H1 (cell line): Measurements from ENCODE around the gene SCD. TPM values are rescaled to one million over a fixed set of nuclear protein-coding genes. Genes with fewer than 3 reads are reported as not detected.
A peak's percentile ranks its signal among the peaks of the same experiment; 100 is the strongest.

Source experiments
- BCL11A ChIP-seq, 2 experiments: IDR thresholded peaks; one replicate each; pipeline ENCODE4 v1.6.1; 2011; ENCODE audit warnings: low read depth in 2 of 2, low read length in 2 of 2, mild to moderate bottlenecking in 2 of 2
- CREB1 ChIP-seq: IDR thresholded peaks from 2 replicates; pipeline ENCODE4 v1.6.1; 2012; ENCODE audit warnings: inconsistent platforms
- CTBP2 ChIP-seq: IDR thresholded peaks from 2 replicates; pipeline ENCODE4 v1.7.0; 2011; ENCODE audit warnings: borderline replicate concordance, mild to moderate bottlenecking, moderate library complexity, mixed read lengths, low read length; ENCODE audit not compliant: insufficient read depth, insufficient read length
- GTF2F1 ChIP-seq: IDR thresholded peaks from 2 replicates; pipeline ENCODE4 v1.6.1; 2012; ENCODE audit warnings: low read depth, low read length, improper control_type of control experiment, borderline replicate concordance
- MAFK ChIP-seq: IDR thresholded peaks from 2 replicates; pipeline ENCODE4 v1.6.1; 2012; ENCODE audit warnings: low read depth, mild to moderate bottlenecking, improper control_type of control experiment, low read length
- POLR2AphosphoS5 ChIP-seq: IDR thresholded peaks from 2 replicates; pipeline ENCODE4 v1.6.1; 2011; ENCODE audit warnings: low read depth, low read length
- SP2 ChIP-seq: IDR thresholded peaks from 2 replicates; pipeline ENCODE4 v1.6.1; 2012; ENCODE audit warnings: mild to moderate bottlenecking, low read length, inconsistent platforms
- SRF ChIP-seq: IDR thresholded peaks from 2 replicates; pipeline ENCODE4 v1.6.1; 2011; ENCODE audit warnings: mild to moderate bottlenecking, low read depth, low read length, moderate library complexity
- TAF7 ChIP-seq: optimal IDR thresholded peaks from 2 replicates; pipeline ENCODE3; 2011; ENCODE audit warnings: low read depth, mild to moderate bottlenecking, inconsistent platforms, low read length, moderate library complexity, borderline replicate concordance
- TBP ChIP-seq: IDR thresholded peaks from 2 replicates; pipeline ENCODE4 v1.6.1; 2011; ENCODE audit warnings: low read depth, low read length, improper control_type of control experiment
- USF2 ChIP-seq: IDR thresholded peaks from 2 replicates; pipeline ENCODE4 v1.6.1; 2011; ENCODE audit warnings: low read length, improper control_type of control experiment
- polyA plus RNA-seq, 7 experiments: library from polyadenylated mRNA; depleted of rRNA in 3 of 7; stranded (reverse) in 5 of 7; unstranded in 2 of 7; fragments of >200 nt in 5 of 7; fragments of 200-250 nt in 2 of 7; gene quantifications; 1 replicate in 5 of 7; 2 replicates in 1 of 7; 4 replicates in 1 of 7; pipeline versions ENCODE4 v1.2.1 to v1.2.3, GENCODE V29; 2011 to 2013; ENCODE audit warnings: missing spikeins in 2 of 7, mixed read lengths in 2 of 7
- total RNA-seq: library from RNA; stranded (reverse); fragmentation: NEBNext Ultra II Directional; extraction: Animal tissue kit (Norgen Biotek cat#: 25700); gene quantifications from 2 replicates; pipeline ENCODE4 v1.2.1, GENCODE V29; 2021
- TF ChIP-seq, protein P1 (sequence below): fragments of 300-600 bp; sonication (generic); IDR thresholded peaks from 2 replicates; pipeline ENCODE4 v1.7.1; 2012; ENCODE audit warnings: low read length, moderate library complexity, mild to moderate bottlenecking, inconsistent platforms; ENCODE audit not compliant: insufficient replicate concordance

Gene SCD
- total and polyA plus RNA-seq, 2 of the 8 experiments (the other 6 are each of a cell fraction or from before 2014, with no cell fraction given): 397 to 621 TPM

DNA sequence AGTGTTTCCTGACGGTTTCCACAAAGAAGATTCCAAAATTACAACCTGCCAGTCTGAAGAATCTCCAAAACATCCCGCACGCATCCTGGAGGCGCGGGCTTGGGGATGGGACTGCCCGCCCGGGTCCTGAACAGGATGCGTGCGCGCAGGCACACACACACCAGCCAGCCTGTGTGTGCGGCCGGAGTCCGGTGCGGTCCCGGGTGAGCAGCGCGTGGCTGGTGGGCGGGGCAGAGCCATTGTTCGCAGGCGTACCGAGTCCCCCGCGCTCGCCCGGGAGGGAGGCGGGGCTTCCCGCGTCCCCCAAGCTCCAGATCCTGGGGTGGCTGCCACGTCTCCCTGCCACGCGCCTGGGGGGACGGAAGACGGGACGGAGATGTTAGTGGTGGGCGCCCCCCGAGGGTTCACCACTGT, 675 bp upstream of the SCD start (continued):
- TF ChIP-seq, protein P1, sequence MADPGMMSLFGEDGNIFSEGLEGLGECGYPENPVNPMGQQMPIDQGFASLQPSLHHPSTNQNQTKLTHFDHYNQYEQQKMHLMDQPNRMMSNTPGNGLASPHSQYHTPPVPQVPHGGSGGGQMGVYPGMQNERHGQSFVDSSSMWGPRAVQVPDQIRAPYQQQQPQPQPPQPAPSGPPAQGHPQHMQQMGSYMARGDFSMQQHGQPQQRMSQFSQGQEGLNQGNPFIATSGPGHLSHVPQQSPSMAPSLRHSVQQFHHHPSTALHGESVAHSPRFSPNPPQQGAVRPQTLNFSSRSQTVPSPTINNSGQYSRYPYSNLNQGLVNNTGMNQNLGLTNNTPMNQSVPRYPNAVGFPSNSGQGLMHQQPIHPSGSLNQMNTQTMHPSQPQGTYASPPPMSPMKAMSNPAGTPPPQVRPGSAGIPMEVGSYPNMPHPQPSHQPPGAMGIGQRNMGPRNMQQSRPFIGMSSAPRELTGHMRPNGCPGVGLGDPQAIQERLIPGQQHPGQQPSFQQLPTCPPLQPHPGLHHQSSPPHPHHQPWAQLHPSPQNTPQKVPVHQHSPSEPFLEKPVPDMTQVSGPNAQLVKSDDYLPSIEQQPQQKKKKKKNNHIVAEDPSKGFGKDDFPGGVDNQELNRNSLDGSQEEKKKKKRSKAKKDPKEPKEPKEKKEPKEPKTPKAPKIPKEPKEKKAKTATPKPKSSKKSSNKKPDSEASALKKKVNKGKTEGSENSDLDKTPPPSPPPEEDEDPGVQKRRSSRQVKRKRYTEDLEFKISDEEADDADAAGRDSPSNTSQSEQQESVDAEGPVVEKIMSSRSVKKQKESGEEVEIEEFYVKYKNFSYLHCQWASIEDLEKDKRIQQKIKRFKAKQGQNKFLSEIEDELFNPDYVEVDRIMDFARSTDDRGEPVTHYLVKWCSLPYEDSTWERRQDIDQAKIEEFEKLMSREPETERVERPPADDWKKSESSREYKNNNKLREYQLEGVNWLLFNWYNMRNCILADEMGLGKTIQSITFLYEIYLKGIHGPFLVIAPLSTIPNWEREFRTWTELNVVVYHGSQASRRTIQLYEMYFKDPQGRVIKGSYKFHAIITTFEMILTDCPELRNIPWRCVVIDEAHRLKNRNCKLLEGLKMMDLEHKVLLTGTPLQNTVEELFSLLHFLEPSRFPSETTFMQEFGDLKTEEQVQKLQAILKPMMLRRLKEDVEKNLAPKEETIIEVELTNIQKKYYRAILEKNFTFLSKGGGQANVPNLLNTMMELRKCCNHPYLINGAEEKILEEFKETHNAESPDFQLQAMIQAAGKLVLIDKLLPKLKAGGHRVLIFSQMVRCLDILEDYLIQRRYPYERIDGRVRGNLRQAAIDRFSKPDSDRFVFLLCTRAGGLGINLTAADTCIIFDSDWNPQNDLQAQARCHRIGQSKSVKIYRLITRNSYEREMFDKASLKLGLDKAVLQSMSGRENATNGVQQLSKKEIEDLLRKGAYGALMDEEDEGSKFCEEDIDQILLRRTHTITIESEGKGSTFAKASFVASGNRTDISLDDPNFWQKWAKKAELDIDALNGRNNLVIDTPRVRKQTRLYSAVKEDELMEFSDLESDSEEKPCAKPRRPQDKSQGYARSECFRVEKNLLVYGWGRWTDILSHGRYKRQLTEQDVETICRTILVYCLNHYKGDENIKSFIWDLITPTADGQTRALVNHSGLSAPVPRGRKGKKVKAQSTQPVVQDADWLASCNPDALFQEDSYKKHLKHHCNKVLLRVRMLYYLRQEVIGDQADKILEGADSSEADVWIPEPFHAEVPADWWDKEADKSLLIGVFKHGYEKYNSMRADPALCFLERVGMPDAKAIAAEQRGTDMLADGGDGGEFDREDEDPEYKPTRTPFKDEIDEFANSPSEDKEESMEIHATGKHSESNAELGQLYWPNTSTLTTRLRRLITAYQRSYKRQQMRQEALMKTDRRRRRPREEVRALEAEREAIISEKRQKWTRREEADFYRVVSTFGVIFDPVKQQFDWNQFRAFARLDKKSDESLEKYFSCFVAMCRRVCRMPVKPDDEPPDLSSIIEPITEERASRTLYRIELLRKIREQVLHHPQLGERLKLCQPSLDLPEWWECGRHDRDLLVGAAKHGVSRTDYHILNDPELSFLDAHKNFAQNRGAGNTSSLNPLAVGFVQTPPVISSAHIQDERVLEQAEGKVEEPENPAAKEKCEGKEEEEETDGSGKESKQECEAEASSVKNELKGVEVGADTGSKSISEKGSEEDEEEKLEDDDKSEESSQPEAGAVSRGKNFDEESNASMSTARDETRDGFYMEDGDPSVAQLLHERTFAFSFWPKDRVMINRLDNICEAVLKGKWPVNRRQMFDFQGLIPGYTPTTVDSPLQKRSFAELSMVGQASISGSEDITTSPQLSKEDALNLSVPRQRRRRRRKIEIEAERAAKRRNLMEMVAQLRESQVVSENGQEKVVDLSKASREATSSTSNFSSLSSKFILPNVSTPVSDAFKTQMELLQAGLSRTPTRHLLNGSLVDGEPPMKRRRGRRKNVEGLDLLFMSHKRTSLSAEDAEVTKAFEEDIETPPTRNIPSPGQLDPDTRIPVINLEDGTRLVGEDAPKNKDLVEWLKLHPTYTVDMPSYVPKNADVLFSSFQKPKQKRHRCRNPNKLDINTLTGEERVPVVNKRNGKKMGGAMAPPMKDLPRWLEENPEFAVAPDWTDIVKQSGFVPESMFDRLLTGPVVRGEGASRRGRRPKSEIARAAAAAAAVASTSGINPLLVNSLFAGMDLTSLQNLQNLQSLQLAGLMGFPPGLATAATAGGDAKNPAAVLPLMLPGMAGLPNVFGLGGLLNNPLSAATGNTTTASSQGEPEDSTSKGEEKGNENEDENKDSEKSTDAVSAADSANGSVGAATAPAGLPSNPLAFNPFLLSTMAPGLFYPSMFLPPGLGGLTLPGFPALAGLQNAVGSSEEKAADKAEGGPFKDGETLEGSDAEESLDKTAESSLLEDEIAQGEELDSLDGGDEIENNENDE: no peak
- TF ChIP-seq TAF7 (peak; percentile 35), POLR2AphosphoS5 (peak; percentile 71), CREB1 (no peak), SRF (no peak), CTBP2 (no peak), SP2 (no peak), GTF2F1 (no peak), USF2 (no peak), BCL11A (IDR thresholded peaks at IDR 0.05; ENCODE audit: low read depth in 2 of 2, low read length in 2 of 2) (no peak), MAFK (no peak), TBP (no peak)
